ENCODE data around the gene AKAP13. TPM values are rescaled to one million over a fixed set of nuclear protein-coding genes. Genes with fewer than 3 reads are reported as not detected.
A peak's percentile ranks its signal among the peaks of the same experiment; 100 is the strongest.

The AKAP13 gene
- total RNA-seq, 1 donor from 2014 or later = 41.1 TPM

- no peak for FAIRE-seq
- Histone ChIP-seq H3K27me3 (ENCODE audit: control insufficient read depth, insufficient read depth, low read length) (no peaks in the 10 kb centered on the region), H3K4me3 (ENCODE audit: low read depth, low read length) (no peak overlapping the region), H3K36me3 (ENCODE audit: control insufficient read depth, insufficient read depth, low read length) (no peaks in the 10 kb centered on the region)
- DNase-seq (ENCODE audit: low read depth) = no peak
- no peak for TF ChIP-seq CTCF (IDR thresholded peaks at IDR 0.05; ENCODE audit: insufficient read depth, low read length, severe bottlenecking)
Observed at GRCh38 chr15:85464471-85464870, 84.1 kb downstream of the AKAP13 start.

GRCh38 chr15:85470563-85471271 is 90.3 kb downstream of the AKAP13 start:
- Histone ChIP-seq H3K36me3 (ENCODE audit: control insufficient read depth, insufficient read depth, low read length) (no peaks in the 10 kb centered on the region), H3K4me3 (ENCODE audit: low read depth, low read length) (no peak overlapping the region), H3K27me3 (ENCODE audit: control insufficient read depth, insufficient read depth, low read length) (no peaks in the 10 kb centered on the region)
- FAIRE-seq (no peak), DNase-seq (ENCODE audit: low read depth) (no peak)
- no peak for TF ChIP-seq CTCF (IDR thresholded peaks at IDR 0.05; ENCODE audit: insufficient read depth, low read length, severe bottlenecking)

GRCh38 chr15:85472349-85472748 is 91.9 kb downstream of the AKAP13 start:
- Histone ChIP-seq H3K36me3 (ENCODE audit: control insufficient read depth, insufficient read depth, low read length) (no peaks in the 10 kb centered on the region), H3K4me3 (ENCODE audit: low read depth, low read length) (no peak overlapping the region), H3K27me3 (ENCODE audit: control insufficient read depth, insufficient read depth, low read length) (no peaks in the 10 kb centered on the region)
- FAIRE-seq (no peak), DNase-seq (ENCODE audit: low read depth) (no peak)
- TF ChIP-seq CTCF (IDR thresholded peaks at IDR 0.05; ENCODE audit: insufficient read depth, low read length, severe bottlenecking) = no peak

GRCh38 chr15:85473455-85473854 is 93.1 kb downstream of the AKAP13 start:
- FAIRE-seq = no peak
- no peak for DNase-seq (ENCODE audit: low read depth)
- no peak overlapping the region for H3K4me3 ChIP-seq (ENCODE audit: low read depth, low read length)
- TF ChIP-seq CTCF (IDR thresholded peaks at IDR 0.05; ENCODE audit: insufficient read depth, low read length, severe bottlenecking) = no peak
- no peaks in the 10 kb centered on the region for H3K27me3 ChIP-seq (ENCODE audit: control insufficient read depth, insufficient read depth, low read length)
- no peaks in the 10 kb centered on the region for H3K36me3 ChIP-seq (ENCODE audit: control insufficient read depth, insufficient read depth, low read length)

- Histone ChIP-seq H3K4me3 (ENCODE audit: low read depth, low read length) (no peak overlapping the region), H3K36me3 (ENCODE audit: control insufficient read depth, insufficient read depth, low read length) (no peaks in the 10 kb centered on the region), H3K27me3 (ENCODE audit: control insufficient read depth, insufficient read depth, low read length) (no peaks in the 10 kb centered on the region)
- TF ChIP-seq CTCF (IDR thresholded peaks at IDR 0.05; ENCODE audit: insufficient read depth, low read length, severe bottlenecking) = no peak
- FAIRE-seq (no peak), DNase-seq (ENCODE audit: low read depth) (peak; percentile 64)
Observed at GRCh38 chr15:85474700-85475316, 94.4 kb downstream of the AKAP13 start.
